SK-N-SH treated with all-trans-retinoic acid at 6 μM for 48 hours (cell line): ENCODE data around the gene SEMA6B.

Source experiments
- ISL1 ChIP-seq: fragments of 250-450 bp; sonication (Bioruptor Pico); IDR thresholded peaks from 2 replicates; pipeline ENCODE4 v2.1.2; 2022; ENCODE audit warnings: mild to moderate bottlenecking, moderate library complexity
- RARB ChIP-seq: fragments of 250-450 bp; sonication (Bioruptor Pico); IDR thresholded peaks from 2 replicates; pipeline ENCODE4 v1.8.0; 2021; ENCODE audit warnings: mild to moderate bottlenecking, moderate library complexity

DNA sequence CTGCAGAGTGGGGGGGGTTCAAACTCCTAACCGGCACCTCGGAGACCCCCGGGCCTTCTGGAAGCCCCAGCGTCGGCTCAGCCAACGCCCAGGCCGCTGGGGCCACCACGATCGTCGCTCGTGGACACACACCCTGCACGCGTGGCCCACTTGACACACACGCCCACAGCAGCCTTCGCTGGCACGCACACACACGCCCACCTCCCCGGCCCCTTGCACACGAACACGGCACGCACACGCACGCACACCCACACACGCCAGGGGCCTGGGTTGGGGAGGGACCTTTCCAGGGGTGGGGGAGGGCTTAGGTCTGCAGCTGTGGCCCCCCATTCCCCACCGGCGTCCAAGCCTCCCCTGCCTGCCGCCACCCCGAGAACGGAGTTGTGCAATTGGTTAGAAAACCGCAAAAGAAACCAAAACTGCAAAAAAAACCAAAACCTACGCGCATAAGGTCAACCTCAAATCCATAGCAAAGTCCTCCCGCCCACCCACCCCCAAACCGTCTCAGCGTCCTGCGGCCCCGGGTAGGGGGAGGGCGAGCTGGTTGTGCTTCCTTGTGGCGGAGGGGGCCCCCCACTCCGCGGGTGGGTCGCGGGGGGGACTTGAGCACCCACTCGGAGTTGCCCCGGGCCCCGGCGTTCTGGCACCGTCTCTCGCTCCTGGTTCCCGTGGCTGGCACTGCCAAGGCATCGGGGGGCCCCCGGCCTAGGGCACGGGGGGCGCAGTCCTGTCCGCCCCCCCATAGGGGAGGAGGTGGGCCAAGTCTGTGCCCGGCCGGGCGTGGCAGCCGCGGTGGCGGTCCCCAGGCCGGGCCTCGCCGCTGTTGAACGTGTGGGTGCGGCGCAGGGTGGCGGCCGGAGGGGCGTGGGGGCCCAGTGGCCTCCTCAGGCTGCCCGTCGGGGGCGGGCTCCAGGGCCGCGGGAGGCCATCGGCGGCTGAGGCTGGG, 16.3 kb downstream of the SEMA6B start:
- TF ChIP-seq RARB (CRISPR knock-in tag) (no peak), ISL1 (CRISPR knock-in tag) (no peak)
